Mucosa of stomach (tissue), 1 donor: ENCODE measurements around the gene GOT1.

Experiments used
- H3K27me3 ChIP-seq: one replicate; pipeline ENCODE4 v1.7.0; 2013; ENCODE audit warnings: mild to moderate bottlenecking, low read length; ENCODE audit not compliant: control insufficient read depth, insufficient read depth
- H3K36me3 ChIP-seq: one replicate; pipeline ENCODE4 v1.7.0; 2013; ENCODE audit warnings: low read length; ENCODE audit not compliant: control insufficient read depth, insufficient read depth
- H3K4me1 ChIP-seq: one replicate; pipeline ENCODE4 v1.7.0; 2013; ENCODE audit warnings: mild to moderate bottlenecking, low read length; ENCODE audit not compliant: control insufficient read depth, insufficient read depth
- H3K4me3 ChIP-seq: one replicate; pipeline ENCODE4 v1.7.0; 2013; ENCODE audit warnings: low read length
- H3K9ac ChIP-seq: one replicate; pipeline ENCODE4 v1.7.0; 2013; ENCODE audit warnings: mild to moderate bottlenecking, low read length, moderate library complexity
- H3K9me3 ChIP-seq: one replicate; pipeline ENCODE4 v1.7.0; 2013; ENCODE audit warnings: mild to moderate bottlenecking, low read length, moderate library complexity; ENCODE audit not compliant: control insufficient read depth
- donor health status: Pancreatic carcinoma.

Gene GOT1

DNA sequence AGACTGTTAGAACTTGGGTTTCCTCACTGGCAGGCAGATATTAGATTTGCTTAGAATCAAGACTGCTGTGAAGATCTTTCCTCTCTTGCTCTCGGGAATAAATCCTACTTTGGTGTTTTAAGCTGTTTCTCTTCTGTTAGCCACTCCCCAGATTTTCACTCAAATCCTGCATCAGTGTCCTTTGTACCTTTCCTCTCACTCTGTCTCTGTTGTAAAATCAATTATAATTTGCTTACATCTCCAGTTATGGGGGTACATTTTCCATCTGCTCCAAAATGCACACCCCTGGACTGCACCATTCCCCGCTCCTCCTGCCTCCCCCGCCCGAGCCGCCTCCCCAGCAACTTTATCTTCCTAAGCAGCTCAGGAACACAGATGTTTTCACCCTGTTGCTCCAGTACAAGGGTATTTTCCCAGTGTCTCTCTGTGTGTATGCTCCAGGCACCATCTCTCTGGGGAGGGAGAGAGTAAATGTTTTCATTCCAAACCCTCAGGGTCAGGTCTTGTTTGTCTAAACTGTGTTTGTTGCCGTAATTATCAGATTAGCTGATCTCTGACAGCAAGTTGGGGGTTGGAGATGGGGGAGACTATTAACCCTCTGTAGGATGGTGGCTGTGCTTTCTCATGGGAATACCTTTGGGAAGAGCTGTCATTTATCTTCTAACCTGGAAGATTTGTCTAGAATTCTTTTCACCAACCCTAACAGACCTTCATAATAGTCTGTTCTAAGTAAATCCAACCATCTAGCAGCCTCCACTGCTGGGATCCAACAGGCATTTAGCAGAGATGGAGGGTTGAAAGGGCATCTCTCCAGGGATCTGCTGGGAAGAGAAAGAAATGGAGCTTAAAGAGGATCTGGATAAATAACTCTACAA is 20.4 kb upstream of the GOT1 start:
- H3K9me3 ChIP-seq: no peaks in the 10 kb centered on the region
- H3K4me3 ChIP-seq: no peak overlapping the region

GRCh38 chr10:99450156-99450555 is 19.7 kb upstream of the GOT1 start:
- Histone ChIP-seq H3K4me3 (no peak overlapping the region), H3K9me3 (no peaks in the 10 kb centered on the region), H3K9ac (no peak overlapping the region), H3K4me1 (no peaks in the 10 kb centered on the region), H3K36me3 (no peaks in the 10 kb centered on the region), H3K27me3 (peaks cover 29% of the 10 kb centered on the region)

More for the DNA sequence above, 20.4 kb upstream of the GOT1 start:
- Histone ChIP-seq H3K27me3 (peaks cover 27% of the 10 kb centered on the region), H3K36me3 (no peaks in the 10 kb centered on the region), H3K9ac (no peak overlapping the region), H3K4me1 (no peaks in the 10 kb centered on the region)

GRCh38 chr10:99449023-99449422 is 18.6 kb upstream of the GOT1 start:
- H3K27me3 ChIP-seq: peaks cover 29% of the 10 kb centered on the region

DNA sequence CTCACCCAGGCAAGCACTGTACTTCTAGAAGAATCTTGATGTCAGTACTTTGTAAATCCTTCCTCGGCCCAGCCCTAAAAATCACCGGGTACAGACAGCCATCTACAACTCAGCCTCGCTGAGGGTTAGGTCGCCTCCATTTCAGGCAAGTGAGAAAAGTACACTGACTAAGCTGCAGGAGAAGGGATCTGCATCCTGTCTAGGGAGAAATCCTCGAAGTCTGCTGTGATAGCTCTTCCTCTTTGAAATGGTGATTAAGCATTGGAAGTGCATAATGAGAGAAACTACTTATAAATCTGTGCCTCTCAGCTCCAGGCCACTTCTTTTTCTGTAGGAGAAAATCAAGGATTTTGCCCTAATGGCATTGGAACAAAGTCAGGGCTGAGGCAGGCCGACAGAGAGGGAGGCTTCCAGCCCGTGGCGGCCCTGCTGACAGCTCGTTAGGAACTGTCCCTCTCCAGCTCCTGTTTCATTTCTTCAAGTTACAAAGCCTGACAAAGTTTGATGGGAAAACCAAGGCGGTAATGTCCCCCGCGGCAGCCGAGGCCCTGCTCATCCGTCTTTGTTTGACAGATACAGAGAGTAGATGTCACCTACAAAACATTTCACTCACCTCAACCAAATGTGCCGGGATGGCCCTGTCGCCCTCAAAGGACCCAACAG is 14.1 kb upstream of the GOT1 start:
- Histone ChIP-seq H3K9me3 (no peaks in the 10 kb centered on the region), H3K9ac (no peak overlapping the region), H3K4me3 (no peak overlapping the region), H3K4me1 (no peaks in the 10 kb centered on the region), H3K36me3 (no peaks in the 10 kb centered on the region), H3K27me3 (peaks cover 4% of the 10 kb centered on the region)

More at GRCh38 chr10:99449023-99449422, 18.6 kb upstream of the GOT1 start:
- no peak overlapping the region for H3K9ac ChIP-seq
- no peaks in the 10 kb centered on the region for H3K9me3 ChIP-seq
- H3K36me3 ChIP-seq: no peaks in the 10 kb centered on the region
- no peak overlapping the region for H3K4me3 ChIP-seq
- no peaks in the 10 kb centered on the region for H3K4me1 ChIP-seq

GRCh38 chr10:99443500-99443899 is 13.1 kb upstream of the GOT1 start:
- H3K4me3 ChIP-seq: no peak overlapping the region
- no peaks in the 10 kb centered on the region for H3K4me1 ChIP-seq
- H3K9ac ChIP-seq: no peak overlapping the region
- peaks cover 4% of the 10 kb centered on the region for H3K27me3 ChIP-seq
- H3K9me3 ChIP-seq: no peaks in the 10 kb centered on the region
- H3K36me3 ChIP-seq: no peaks in the 10 kb centered on the region

GRCh38 chr10:99442394-99442793 is 12.0 kb upstream of the GOT1 start:
- H3K9ac ChIP-seq: no peak overlapping the region
- no peaks in the 10 kb centered on the region for H3K9me3 ChIP-seq
- no peak overlapping the region for H3K4me3 ChIP-seq
- no peaks in the 10 kb centered on the region for H3K36me3 ChIP-seq
- no peaks in the 10 kb centered on the region for H3K4me1 ChIP-seq
- peaks cover 4% of the 10 kb centered on the region for H3K27me3 ChIP-seq

DNA sequence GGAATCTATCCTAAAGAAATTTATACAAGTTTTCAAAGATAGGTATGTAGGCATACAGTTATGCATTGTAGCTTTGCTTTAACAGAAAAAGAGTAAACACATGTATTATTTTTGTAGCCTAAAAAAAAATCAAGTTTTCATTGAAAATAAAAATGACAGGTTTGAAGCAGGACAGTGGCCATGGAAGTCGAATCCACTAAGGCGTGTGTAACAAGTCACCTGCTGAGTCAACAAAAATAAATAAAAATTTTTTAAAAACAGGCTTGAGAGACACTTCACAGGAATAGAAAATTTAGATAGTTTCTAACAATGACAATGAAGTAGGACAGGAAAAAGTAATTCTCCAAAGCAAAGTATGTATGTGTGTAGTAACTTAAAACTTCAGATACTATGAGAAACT is 8.5 kb upstream of the GOT1 start:
- Histone ChIP-seq H3K4me3 (no peak overlapping the region), H3K9me3 (no peaks in the 10 kb centered on the region), H3K36me3 (no peaks in the 10 kb centered on the region), H3K9ac (no peak overlapping the region), H3K4me1 (no peaks in the 10 kb centered on the region), H3K27me3 (no peaks in the 10 kb centered on the region)

GRCh38 chr10:99435986-99436638 is 5.7 kb upstream of the GOT1 start:
- H3K9ac ChIP-seq: no peak overlapping the region

GRCh38 chr10:99433378-99434020 is 3.1 kb upstream of the GOT1 start:
- H3K36me3 ChIP-seq: no peaks in the 10 kb centered on the region
- no peak overlapping the region for H3K4me3 ChIP-seq
- H3K27me3 ChIP-seq: no peaks in the 10 kb centered on the region
- no peak overlapping the region for H3K9ac ChIP-seq
- H3K9me3 ChIP-seq: no peaks in the 10 kb centered on the region
- peaks cover 17% of the 10 kb centered on the region for H3K4me1 ChIP-seq

More at GRCh38 chr10:99435986-99436638, 5.7 kb upstream of the GOT1 start:
- Histone ChIP-seq H3K27me3 (no peaks in the 10 kb centered on the region), H3K9me3 (no peaks in the 10 kb centered on the region), H3K36me3 (no peaks in the 10 kb centered on the region), H3K4me3 (no peak overlapping the region), H3K4me1 (peaks cover 11% of the 10 kb centered on the region)

- peaks cover 17% of the 10 kb centered on the region for H3K4me1 ChIP-seq
- no peaks in the 10 kb centered on the region for H3K9me3 ChIP-seq
- no peaks in the 10 kb centered on the region for H3K27me3 ChIP-seq
- no peak overlapping the region for H3K9ac ChIP-seq
- H3K4me3 ChIP-seq: no peak overlapping the region
- no peaks in the 10 kb centered on the region for H3K36me3 ChIP-seq
These were observed 2.5 kb upstream of the GOT1 start for GRCh38 chr10:99432881-99433280.

GRCh38 chr10:99432047-99432446 is 1.6 kb upstream of the GOT1 start:
- no peaks in the 10 kb centered on the region for H3K27me3 ChIP-seq
- no peaks in the 10 kb centered on the region for H3K9me3 ChIP-seq
- H3K36me3 ChIP-seq: no peaks in the 10 kb centered on the region
- H3K4me3 ChIP-seq: no peak overlapping the region
- H3K9ac ChIP-seq: no peak overlapping the region
- H3K4me1 ChIP-seq: peaks cover 17% of the 10 kb centered on the region
